K562 (cell line): Measurements from ENCODE around the gene QSOX2. TPM values are rescaled to one million over a fixed set of nuclear protein-coding genes. Genes with fewer than 3 reads are reported as not detected.

Experiments used
- ATAC-seq: fragments of 200-7000 bp; cut with Tn5 transposase; 3 replicates; pipeline ENCODE4 v1.9.1; 2020; ENCODE audit warnings: moderate library complexity
- BruUV-seq: library from RNA; stranded (reverse); fragments of 400-500 nt; replicated peaks from 2 replicates; lab custom pipeline; 2021; lab: Mats Ljungman, UMichigan
- CTCF ChIA-PET: fragments of 300-600 bp; formaldehyde crosslinking; extraction: SDS; loops from one replicate; lab custom pipeline; 2021; ENCODE audit warnings: low intra/inter-chr PET ratio; lab: Yijun Ruan, JAX
- POLR2A ChIA-PET: fragments of 300-600, 350-650 bp; sonication (Branson Sonifier 250); formaldehyde crosslinking; extraction: SDS; loops from one replicate; lab custom pipeline; 2021; ENCODE audit warnings: antibody characterized with exemption, inconsistent platforms; lab: Yijun Ruan, JAX
- DNase-seq, 4 experiments: peaks; one replicate each; pipeline versions ENCODE4 v3.0.0 to v3.0.0-alpha.2; 2011 to 2018; ENCODE audit warnings: low spot score in 3 of 4, mixed read lengths in 3 of 4; ENCODE audit errors: extremely low read depth in 1 of 4
- FAIRE-seq: peaks from 2 replicates; lab custom pipeline; 2011; peaks lifted over from hg19 to GRCh38; lab: Jason Lieb, UNC
- H2AFZ ChIP-seq: 2 replicates; pipeline ENCODE4 v1.6.0; 2011; ENCODE audit warnings: low read depth, low read length, control low read depth, inconsistent platforms
- H3K27ac ChIP-seq: fragments of 200-600 bp; 3 replicates; pipeline ENCODE4 v1.8.0; 2011; ENCODE audit warnings: low read depth, mild to moderate bottlenecking, control low read depth, inconsistent platforms, low read length, moderate library complexity, mixed read lengths; ENCODE audit errors: extremely low read depth
- H3K27me3 ChIP-seq, 2 experiments: fragments of 300-600 bp in 1 of 2; 2 replicates in 1 of 2; 3 replicates in 1 of 2; pipeline versions ENCODE4 v1.6.0 to v1.8.0; 2011; ENCODE audit warnings: inconsistent platforms in 2 of 2, low read length in 2 of 2, mild to moderate bottlenecking in 1 of 2, mixed read lengths in 1 of 2, moderate library complexity in 1 of 2; ENCODE audit not compliant: control insufficient read depth in 2 of 2, insufficient read depth in 2 of 2
- H3K36me3 ChIP-seq: fragments of 300-600 bp; 3 replicates; pipeline ENCODE4 v1.8.0; 2011; ENCODE audit warnings: mild to moderate bottlenecking, low read length, inconsistent platforms; ENCODE audit not compliant: control insufficient read depth, insufficient read depth
- H3K4me1 ChIP-seq, 2 experiments: fragments of 200-600 bp in 1 of 2; replicated peaks in 1 of 2; 2 replicates in 1 of 2; 3 replicates in 1 of 2; pipeline versions ENCODE4 v1.5.1 to v1.8.0; 2011; ENCODE audit warnings: inconsistent platforms in 2 of 2, low read length in 2 of 2, mild to moderate bottlenecking in 1 of 2, mixed read lengths in 1 of 2, moderate library complexity in 1 of 2; ENCODE audit not compliant: control insufficient read depth in 2 of 2, insufficient read depth in 2 of 2
- H3K4me2 ChIP-seq: 2 replicates; pipeline ENCODE4 v1.6.1; 2011; ENCODE audit warnings: low read length, control low read depth, inconsistent platforms, mixed read lengths; ENCODE audit not compliant: insufficient read depth
- H3K4me3 ChIP-seq: fragments of 200-600 bp; sonication (generic), shearing (Covaris generic); 2 replicates; pipeline ENCODE4 v1.5.1; 2016; ENCODE audit warnings: control low read depth, inconsistent platforms
- H3K79me2 ChIP-seq: fragments of 200-600 bp; 3 replicates; pipeline ENCODE4 v1.8.0; 2011; ENCODE audit warnings: low read length, inconsistent platforms; ENCODE audit not compliant: control insufficient read depth, insufficient read depth
- H3K9ac ChIP-seq, 2 experiments: 2 replicates each; pipeline versions ENCODE4 v1.6.0 to v1.6.1; 2011; ENCODE audit warnings: low read depth in 2 of 2, low read length in 2 of 2, control low read depth in 1 of 2, inconsistent platforms in 1 of 2, mild to moderate bottlenecking in 1 of 2, mixed read lengths in 1 of 2; ENCODE audit not compliant: insufficient read depth in 1 of 2
- H3K9me1 ChIP-seq: one replicate; pipeline ENCODE4 v1.6.0; 2011; ENCODE audit warnings: inconsistent platforms, mild to moderate bottlenecking, low read length, moderate library complexity; ENCODE audit not compliant: control insufficient read depth, insufficient read depth
- H3K9me3 ChIP-seq: replicated peaks from 2 replicates; pipeline ENCODE4 v1.5.1; 2011; ENCODE audit warnings: low read depth, low read length, inconsistent platforms; ENCODE audit not compliant: control insufficient read depth, insufficient read depth
- H4K20me1 ChIP-seq: replicated peaks from 2 replicates; pipeline ENCODE4 v1.6.1; 2011; ENCODE audit warnings: low read length, inconsistent platforms, mixed read lengths; ENCODE audit not compliant: control insufficient read depth, insufficient read depth
- BACH1 ChIP-seq: fragments of 200-800 bp; sonication (Bioruptor generic); IDR thresholded peaks from 2 replicates; pipeline ENCODE4 v1.6.1; 2016; ENCODE audit warnings: missing genetic modification characterization, missing compliant biosample characterization
- CREBBP ChIP-seq: IDR thresholded peaks from one replicate; pipeline ENCODE4 v1.6.1; 2012; ENCODE audit warnings: low read depth, mild to moderate bottlenecking, control low read depth, inconsistent platforms, low read length
- ZNF212 ChIP-seq: fragments of 450-650 bp; formaldehyde crosslinking; IDR thresholded peaks from 2 replicates; pipeline ENCODE4 v1.4.0; 2020; ENCODE audit warnings: mild to moderate bottlenecking
- ZNF584 ChIP-seq: fragments of 200-800 bp; sonication (Bioruptor generic); IDR thresholded peaks from 2 replicates; pipeline ENCODE4 v1.6.1; 2016; ENCODE audit warnings: low read depth, mild to moderate bottlenecking, missing genetic modification characterization, missing compliant biosample characterization
- ZNF717 ChIP-seq: fragments of 250-450 bp; sonication (Bioruptor Pico); IDR thresholded peaks from 2 replicates; pipeline ENCODE4 v1.5.0; 2021
- WGBS: fragments of 100-300 bp; shearing (Covaris generic); methylation state at CpG from one replicate; pipeline ENCODE4 v1.1.6; 2016; ENCODE audit warnings: low coverage, mixed read lengths; ENCODE audit not compliant: insufficient coverage; ENCODE audit errors: missing lambda C conversion rate; 5-methylcytosine and 5-hydroxymethylcytosine counted together
- in situ Hi-C: fragments of 300-500 bp; cut with MboI; formaldehyde crosslinking; loops from 4 replicates; pipeline ENCODE4 v1.15.0; 2018; ENCODE audit warnings: inconsistent platforms, mixed read lengths
- intact Hi-C: fragments of 100-400 bp; cut with micrococcal nuclease; formaldehyde crosslinking; loops from 2 replicates; pipeline ENCODE4 v1.14.2; 2022
- polyA plus RNA-seq, 8 experiments: library from polyadenylated mRNA; depleted of rRNA in 4 of 8; stranded (reverse) in 5 of 8; unstranded in 3 of 8; fragments of >200 nt; fragmentation: Nextera tagmentation in 2 of 8; fragmentation: Illumina TruSeq in 1 of 8; extraction: Ambion mirVana in 2 of 8; extraction: Trizol in 1 of 8; gene quantifications; 2 replicates each; pipeline versions ENCODE4 v1.2.1 to v1.2.3, GENCODE V29; 2011 to 2014; ENCODE audit warnings: inconsistent platforms in 1 of 8, missing spikeins in 1 of 8
- total RNA-seq, 7 experiments: library from RNA; depleted of rRNA in 6 of 7; stranded (reverse); fragments of >200 nt in 6 of 7; fragmentation: Illumina TruSeq in 2 of 7; extraction: Trizol in 2 of 7; gene quantifications; 2 replicates each; pipeline versions ENCODE4 v1.2.1 to v1.2.3, GENCODE V29; 2011 to 2021; ENCODE audit warnings: low replicate concordance in 1 of 7
- TF ChIP-seq, protein P1 (sequence below): sonication (generic); formaldehyde crosslinking; IDR thresholded peaks from 2 replicates; pipeline ENCODE4 v1.8.1; 2023; ENCODE audit warnings: mild to moderate bottlenecking, missing genetic modification reagents, moderate library complexity

The QSOX2 gene
- total and polyA plus RNA-seq, 9 of the 15 experiments (the other 6 are each of a cell fraction or from before 2014, with no cell fraction given), result 0.51 to 23.7 (median 12.7) TPM

GRCh38 chr9:136276716-136277115, 31.1 kb upstream of the QSOX2 start:
- DNase-seq, result no peak
- Histone ChIP-seq H3K9ac (no peak overlapping the region), H3K27me3 (peaks cover 51 to 68% of the 10 kb centered on the region in 2 experiments), H3K4me2 (no peak overlapping the region), H3K4me3 (no peak overlapping the region), H3K27ac (no peak overlapping the region), H3K9me3 (no peaks in the 10 kb centered on the region; the same call in 1 of the 2 replicates), H3K79me2 (no peaks in the 10 kb centered on the region), H3K9me1 (no peaks in the 10 kb centered on the region), H2AFZ (no peak overlapping the region), H3K36me3 (no peaks in the 10 kb centered on the region)
- intact Hi-C loops, result no loop called here
- WGBS, result 3% methylated on average over 10 of the region's 11 CpGs
- ATAC-seq, result no peak
- in situ Hi-C loops, result loop anchor here (10.0 kb wide), 1 partner anchor 482 kb away; no protein-coding TSS in a partner anchor
- no peak for TF ChIP-seq ZNF212
- TF ChIP-seq, protein P1, sequence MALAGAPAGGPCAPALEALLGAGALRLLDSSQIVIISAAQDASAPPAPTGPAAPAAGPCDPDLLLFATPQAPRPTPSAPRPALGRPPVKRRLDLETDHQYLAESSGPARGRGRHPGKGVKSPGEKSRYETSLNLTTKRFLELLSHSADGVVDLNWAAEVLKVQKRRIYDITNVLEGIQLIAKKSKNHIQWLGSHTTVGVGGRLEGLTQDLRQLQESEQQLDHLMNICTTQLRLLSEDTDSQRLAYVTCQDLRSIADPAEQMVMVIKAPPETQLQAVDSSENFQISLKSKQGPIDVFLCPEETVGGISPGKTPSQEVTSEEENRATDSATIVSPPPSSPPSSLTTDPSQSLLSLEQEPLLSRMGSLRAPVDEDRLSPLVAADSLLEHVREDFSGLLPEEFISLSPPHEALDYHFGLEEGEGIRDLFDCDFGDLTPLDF (CRISPR knock-in tag), result no peak
- no peak for TF ChIP-seq ZNF584 (CRISPR knock-in tag)
- no peak for TF ChIP-seq ZNF717 (CRISPR knock-in tag)
- no peak for TF ChIP-seq BACH1
- no peak for TF ChIP-seq CREBBP
- TF ChIP-seq, all 486 proteins: peak for 0
- CTCF ChIA-PET, result no interaction called here
- POLR2A ChIA-PET, result interaction anchor here (0.9 kb wide), 1 partner anchor 10 kb away, joined by 4 read pairs; no protein-coding TSS in a partner anchor
- no peak for FAIRE-seq
- no TSS peak for BruUV-seq
- peaks cover 0 to 32% of the 10 kb centered on the region in 2 experiments; a peak in 2 of 5 replicates for H3K4me1 ChIP-seq
- peaks cover 13% of the 10 kb centered on the region; the same call in 1 of the 2 replicates for H4K20me1 ChIP-seq
